ENCODE measurements around the gene VPS36.

The VPS36 gene

GRCh38 chr13:52383366-52383765, 67.1 kb downstream of the VPS36 start:
- no peak for TF ChIP-seq BACH2 (CRISPR knock-in tag; IDR thresholded peaks at IDR 0.05; ENCODE audit: borderline replicate concordance)
- no peak for TF ChIP-seq PATZ1 (CRISPR knock-in tag; IDR thresholded peaks at IDR 0.05; ENCODE audit: borderline replicate concordance)
- TF ChIP-seq ZFP30 (CRISPR knock-in tag; IDR thresholded peaks at IDR 0.05), result no peak
- TF ChIP-seq TSHZ2 (CRISPR knock-in tag; IDR thresholded peaks at IDR 0.05), result no peak
- no peak for TF ChIP-seq ISL1 (CRISPR knock-in tag; IDR thresholded peaks at IDR 0.05)
- no peak for TF ChIP-seq CSDC2 (CRISPR knock-in tag; IDR thresholded peaks at IDR 0.05)
- TF ChIP-seq RARB (CRISPR knock-in tag; IDR thresholded peaks at IDR 0.05), result no peak
- TF ChIP-seq ZC3H10 (CRISPR knock-in tag; IDR thresholded peaks at IDR 0.05), result no peak
- no peak for TF ChIP-seq GLIS3 (CRISPR knock-in tag; IDR thresholded peaks at IDR 0.05)
- TF ChIP-seq ZNF8 (CRISPR knock-in tag; IDR thresholded peaks at IDR 0.05), result no peak

GRCh38 chr13:52378312-52378711, 72.1 kb downstream of the VPS36 start:
- ATAC-seq, result no peak
- TF ChIP-seq ZNF565 (CRISPR knock-in tag; conservative IDR thresholded peaks at IDR 0.05; ENCODE audit: low read depth) (no peak), GLIS3 (CRISPR knock-in tag; IDR thresholded peaks at IDR 0.05) (no peak), CSRNP3 (CRISPR knock-in tag; IDR thresholded peaks at IDR 0.05) (no peak), SNAI2 (CRISPR knock-in tag; IDR thresholded peaks at IDR 0.05) (no peak), CREB5 (CRISPR knock-in tag; IDR thresholded peaks at IDR 0.05; ENCODE audit: low read depth) (no peak), ZFP3 (CRISPR knock-in tag; IDR thresholded peaks at IDR 0.05) (no peak), RARB (CRISPR knock-in tag; IDR thresholded peaks at IDR 0.05) (no peak)

More at GRCh38 chr13:52383366-52383765, 67.1 kb downstream of the VPS36 start:
- no peak for ATAC-seq

GRCh38 chr13:52377898-52378297, 72.5 kb downstream of the VPS36 start:
- TF ChIP-seq CSDC2 (CRISPR knock-in tag; IDR thresholded peaks at IDR 0.05) (no peak), RARB (CRISPR knock-in tag; IDR thresholded peaks at IDR 0.05) (no peak), CREB5 (CRISPR knock-in tag; IDR thresholded peaks at IDR 0.05; ENCODE audit: low read depth) (no peak), OSR1 (CRISPR knock-in tag; IDR thresholded peaks at IDR 0.05) (no peak), ARNTL (CRISPR knock-in tag; IDR thresholded peaks at IDR 0.05; ENCODE audit: borderline replicate concordance, low read depth) (no peak), POU6F1 (CRISPR knock-in tag; IDR thresholded peaks at IDR 0.05; ENCODE audit: borderline replicate concordance, low read depth) (no peak), ZNF70 (CRISPR knock-in tag; IDR thresholded peaks at IDR 0.05) (no peak), TOX (CRISPR knock-in tag; IDR thresholded peaks at IDR 0.05; ENCODE audit: borderline replicate concordance) (no peak), ZFP3 (CRISPR knock-in tag; IDR thresholded peaks at IDR 0.05) (no peak), PATZ1 (CRISPR knock-in tag; IDR thresholded peaks at IDR 0.05; ENCODE audit: borderline replicate concordance) (no peak), TSHZ2 (CRISPR knock-in tag; IDR thresholded peaks at IDR 0.05) (no peak), ISL1 (CRISPR knock-in tag; IDR thresholded peaks at IDR 0.05) (no peak), SNAI2 (CRISPR knock-in tag; IDR thresholded peaks at IDR 0.05) (no peak), BACH2 (CRISPR knock-in tag; IDR thresholded peaks at IDR 0.05; ENCODE audit: borderline replicate concordance) (no peak), ZNF565 (CRISPR knock-in tag; conservative IDR thresholded peaks at IDR 0.05; ENCODE audit: low read depth) (no peak), ZNF8 (CRISPR knock-in tag; IDR thresholded peaks at IDR 0.05) (no peak)
- no peak for ATAC-seq

Measured in SK-N-SH treated with all-trans-retinoic acid at 6 μM for 48 hours (cell line).